Upper lobe of left lung (tissue), 4 donors: ENCODE data around the gene OR6C1.

Experiments used
- CTCF ChIP-seq, 6 experiments: fragments of 450-650 bp in 4 of 6; fragments of 200-600 bp in 2 of 6; sonication (generic) in 2 of 6; IDR thresholded peaks; one replicate each; pipeline ENCODE4 v1.5.1; 2016 to 2019; ENCODE audit warnings: antibody characterized with exemption in 6 of 6
- EP300 ChIP-seq, 4 donors: sonication (generic); formaldehyde crosslinking; IDR thresholded peaks; one replicate each; pipeline ENCODE4 v1.5.1; 2017; ENCODE audit warnings: antibody characterized with exemption in 4 of 4, control low read depth in 2 of 4
- POLR2A ChIP-seq, 4 donors: fragments of 450-650 bp; IDR thresholded peaks; one replicate each; pipeline ENCODE4 v1.5.1; 2016 to 2017; ENCODE audit warnings: antibody characterized with exemption in 4 of 4, mild to moderate bottlenecking in 2 of 4
- POLR2AphosphoS5 ChIP-seq, 2 donors: sonication (generic); formaldehyde crosslinking; IDR thresholded peaks; one replicate each; pipeline ENCODE4 v1.5.1; 2017; ENCODE audit warnings: antibody characterized with exemption in 2 of 2

- no peak for TF ChIP-seq CTCF (IDR thresholded peaks at IDR 0.05)
- no peak for TF ChIP-seq POLR2A (IDR thresholded peaks at IDR 0.05)
- no peak for TF ChIP-seq POLR2AphosphoS5 (IDR thresholded peaks at IDR 0.05)
- no peak for TF ChIP-seq EP300 (IDR thresholded peaks at IDR 0.05)
These were observed 17.7 kb upstream of the OR6C1 start, which contains the start of gene OR6C6 for GRCh38 chr12:55296469-55296868.
